Measurements from ENCODE around the gene SEC16A. TPM values are rescaled to one million over a fixed set of nuclear protein-coding genes. Genes with fewer than 3 reads are reported as not detected.

SEC16A gene
- total RNA-seq, 1 experiment from 2014 or later: 56.4 TPM

DNA sequence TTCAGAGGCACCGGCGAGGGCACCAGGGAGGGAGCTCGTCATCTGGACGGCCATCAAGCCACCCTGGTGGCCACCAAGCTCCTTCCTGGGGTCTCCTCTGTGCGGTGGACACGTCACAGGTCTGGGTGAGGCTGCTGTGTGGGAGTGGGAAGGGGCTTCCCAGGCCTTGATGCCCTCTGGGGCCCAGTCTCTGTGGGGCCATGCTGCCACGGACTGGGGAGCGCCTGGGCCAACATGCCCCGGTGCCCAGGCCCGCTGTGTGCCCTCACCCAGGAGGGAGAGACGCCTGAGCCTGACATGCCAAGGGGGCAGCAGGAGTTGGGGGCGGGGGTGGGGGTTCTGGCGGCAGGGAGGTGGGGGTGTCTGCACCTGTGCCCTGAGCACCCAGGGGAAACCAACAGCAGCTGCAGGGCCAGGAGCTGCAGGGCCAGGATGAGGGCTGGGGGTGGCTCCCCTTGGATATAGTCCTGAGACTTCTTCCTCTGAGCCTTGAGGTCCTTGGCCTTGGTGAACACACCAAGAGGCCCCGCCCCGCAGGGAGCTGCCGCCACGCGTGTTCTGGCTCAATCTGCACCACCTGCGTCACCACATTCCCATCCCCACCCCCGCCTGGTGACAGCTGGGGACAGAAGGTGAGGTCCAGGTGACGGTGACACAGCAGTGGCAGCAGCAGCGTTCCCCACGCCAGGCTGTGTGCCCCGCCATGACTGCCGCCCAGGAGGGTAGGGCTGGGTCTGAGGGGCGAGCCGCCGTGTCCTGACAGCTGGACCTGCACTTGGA is 15.3 kb upstream of the SEC16A start:
- H4K8ac ChIP-seq (replicated peaks; ENCODE audit: insufficient read length, low read depth, low read length): no peak overlapping the region
- H2BK5ac ChIP-seq (ENCODE audit: insufficient read length, low read length): no peak overlapping the region
- no peak overlapping the region for H3K27ac ChIP-seq (ENCODE audit: insufficient read length, low read depth, low read length)
- H3K18ac ChIP-seq (ENCODE audit: insufficient read length, low read depth, low read length): no peak overlapping the region
- H3K27ac Mint-ChIP-seq: no peak overlapping the region
- H3K23me2 ChIP-seq (ENCODE audit: insufficient read length, low read depth, low read length, poor library complexity, severe bottlenecking): no peaks in the 10 kb centered on the region
- H3K9ac ChIP-seq (ENCODE audit: extremely low read depth, insufficient read length, low read length): no peak overlapping the region
- no peak overlapping the region for H4K5ac ChIP-seq (ENCODE audit: insufficient read length, low read depth, low read length)
- H3K9me3 Mint-ChIP-seq: no peaks in the 10 kb centered on the region
- H3K4me2 ChIP-seq (ENCODE audit: insufficient read depth, insufficient read length, low read length): no peak overlapping the region
- no peak overlapping the region for H3K56ac ChIP-seq (ENCODE audit: insufficient read length, low read depth, low read length)
- WGBS (ENCODE audit: extremely low coverage, insufficient read length, low lambda C conversion rate): no CpG with 5 or more reads among the region's 28 CpGs
- no peak overlapping the region for H2BK120ac ChIP-seq (ENCODE audit: low read depth, low read length, poor library complexity, severe bottlenecking)
- no peak overlapping the region for H2BK20ac ChIP-seq (ENCODE audit: low read depth, low read length, poor library complexity, severe bottlenecking)
- H3K27me3 ChIP-seq (ENCODE audit: insufficient read depth, low read length): no peaks in the 10 kb centered on the region
- no peak overlapping the region for H3K4ac ChIP-seq (ENCODE audit: low read depth, low read length)
- no peak overlapping the region for H2BK12ac ChIP-seq (ENCODE audit: insufficient read length, low read depth, low read length)
- H3K23ac ChIP-seq (ENCODE audit: insufficient read length, low read depth, low read length): no peak overlapping the region
- H3K79me2 ChIP-seq (ENCODE audit: insufficient read depth, low read length): no peaks in the 10 kb centered on the region
- no peak overlapping the region for H3T11ph ChIP-seq (ENCODE audit: low read length)
- no peaks in the 10 kb centered on the region for H3K27me3 Mint-ChIP-seq (ENCODE audit: low read depth)
- H2AFZ ChIP-seq (ENCODE audit: low read length): no peak overlapping the region
- no peaks in the 10 kb centered on the region for H3K4me1 ChIP-seq (ENCODE audit: insufficient read depth, low read length)
- no peak overlapping the region for H2BK15ac ChIP-seq (ENCODE audit: low read depth, low read length)
- H3K9me3 ChIP-seq (ENCODE audit: control insufficient read depth, low read depth, low read length): no peaks in the 10 kb centered on the region
- no peak overlapping the region for H2AK5ac ChIP-seq (ENCODE audit: insufficient read length, low read length)
- H4K20me1 ChIP-seq (ENCODE audit: control insufficient read depth, insufficient read depth, insufficient read length): no peaks in the 10 kb centered on the region
- no peaks in the 10 kb centered on the region for H3K4me1 Mint-ChIP-seq
- no peaks in the 10 kb centered on the region for H3K79me1 ChIP-seq (ENCODE audit: insufficient read depth, low read depth, low read length, poor library complexity, severe bottlenecking)
- H3K4me3 Mint-ChIP-seq: no peak overlapping the region
- no peak for DNase-seq
- TF ChIP-seq CTCF (conservative IDR thresholded peaks at IDR 0.05): no peak
- H3K14ac ChIP-seq (ENCODE audit: insufficient read depth, low read length): no peak overlapping the region
- H4K91ac ChIP-seq (ENCODE audit: insufficient read length, low read depth, low read length): no peak overlapping the region
- peaks cover 11 to 50% (median 47%) of the 10 kb centered on the region in 3 experiments; a peak in 6 of 7 replicates for H3K36me3 Mint-ChIP-seq (ENCODE audit: insufficient read depth in 1 of 3, low read depth in 3 of 3)
